ENCODE measurements around the gene DPP10. TPM values are rescaled to one million over a fixed set of nuclear protein-coding genes. Genes with fewer than 3 reads are reported as not detected.

Gene DPP10
- total RNA-seq, 1 experiment from 2014 or later, result not detected

DNA sequence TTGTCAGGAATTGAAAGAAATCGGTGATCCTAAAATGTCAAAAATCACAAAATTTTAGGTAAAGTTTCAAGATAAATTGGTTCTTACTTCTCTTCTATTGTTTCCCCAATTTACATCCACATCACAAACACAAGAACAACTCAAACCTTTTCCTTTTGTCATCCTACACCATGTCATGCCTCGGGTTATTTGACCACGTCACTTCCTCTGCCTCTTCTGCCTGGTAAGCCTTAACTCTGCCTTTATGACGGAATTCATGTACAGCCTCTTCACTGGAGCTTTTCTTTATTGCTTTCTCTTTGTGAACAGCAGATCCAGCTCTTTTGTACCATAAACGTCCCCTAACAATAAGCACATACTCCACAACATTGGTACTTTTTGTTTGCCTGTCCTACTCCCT is 258.0 kb downstream of the DPP10 start:
- DNase-seq (ENCODE audit: low read depth, low spot score), result no peak
- TF ChIP-seq POLR2AphosphoS5 (IDR thresholded peaks at IDR 0.05; ENCODE audit: low read depth, low read length) (no peak), SIN3A (IDR thresholded peaks at IDR 0.05; ENCODE audit: borderline replicate concordance, insufficient read depth, low read depth, low read length) (no peak), TCF7L2 (IDR thresholded peaks at IDR 0.05; ENCODE audit: low read depth, low read length) (no peak)
- TF ChIP-seq, protein P1, sequence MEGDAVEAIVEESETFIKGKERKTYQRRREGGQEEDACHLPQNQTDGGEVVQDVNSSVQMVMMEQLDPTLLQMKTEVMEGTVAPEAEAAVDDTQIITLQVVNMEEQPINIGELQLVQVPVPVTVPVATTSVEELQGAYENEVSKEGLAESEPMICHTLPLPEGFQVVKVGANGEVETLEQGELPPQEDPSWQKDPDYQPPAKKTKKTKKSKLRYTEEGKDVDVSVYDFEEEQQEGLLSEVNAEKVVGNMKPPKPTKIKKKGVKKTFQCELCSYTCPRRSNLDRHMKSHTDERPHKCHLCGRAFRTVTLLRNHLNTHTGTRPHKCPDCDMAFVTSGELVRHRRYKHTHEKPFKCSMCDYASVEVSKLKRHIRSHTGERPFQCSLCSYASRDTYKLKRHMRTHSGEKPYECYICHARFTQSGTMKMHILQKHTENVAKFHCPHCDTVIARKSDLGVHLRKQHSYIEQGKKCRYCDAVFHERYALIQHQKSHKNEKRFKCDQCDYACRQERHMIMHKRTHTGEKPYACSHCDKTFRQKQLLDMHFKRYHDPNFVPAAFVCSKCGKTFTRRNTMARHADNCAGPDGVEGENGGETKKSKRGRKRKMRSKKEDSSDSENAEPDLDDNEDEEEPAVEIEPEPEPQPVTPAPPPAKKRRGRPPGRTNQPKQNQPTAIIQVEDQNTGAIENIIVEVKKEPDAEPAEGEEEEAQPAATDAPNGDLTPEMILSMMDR (IDR thresholded peaks at IDR 0.05), result no peak
- TF ChIP-seq, protein P2, sequence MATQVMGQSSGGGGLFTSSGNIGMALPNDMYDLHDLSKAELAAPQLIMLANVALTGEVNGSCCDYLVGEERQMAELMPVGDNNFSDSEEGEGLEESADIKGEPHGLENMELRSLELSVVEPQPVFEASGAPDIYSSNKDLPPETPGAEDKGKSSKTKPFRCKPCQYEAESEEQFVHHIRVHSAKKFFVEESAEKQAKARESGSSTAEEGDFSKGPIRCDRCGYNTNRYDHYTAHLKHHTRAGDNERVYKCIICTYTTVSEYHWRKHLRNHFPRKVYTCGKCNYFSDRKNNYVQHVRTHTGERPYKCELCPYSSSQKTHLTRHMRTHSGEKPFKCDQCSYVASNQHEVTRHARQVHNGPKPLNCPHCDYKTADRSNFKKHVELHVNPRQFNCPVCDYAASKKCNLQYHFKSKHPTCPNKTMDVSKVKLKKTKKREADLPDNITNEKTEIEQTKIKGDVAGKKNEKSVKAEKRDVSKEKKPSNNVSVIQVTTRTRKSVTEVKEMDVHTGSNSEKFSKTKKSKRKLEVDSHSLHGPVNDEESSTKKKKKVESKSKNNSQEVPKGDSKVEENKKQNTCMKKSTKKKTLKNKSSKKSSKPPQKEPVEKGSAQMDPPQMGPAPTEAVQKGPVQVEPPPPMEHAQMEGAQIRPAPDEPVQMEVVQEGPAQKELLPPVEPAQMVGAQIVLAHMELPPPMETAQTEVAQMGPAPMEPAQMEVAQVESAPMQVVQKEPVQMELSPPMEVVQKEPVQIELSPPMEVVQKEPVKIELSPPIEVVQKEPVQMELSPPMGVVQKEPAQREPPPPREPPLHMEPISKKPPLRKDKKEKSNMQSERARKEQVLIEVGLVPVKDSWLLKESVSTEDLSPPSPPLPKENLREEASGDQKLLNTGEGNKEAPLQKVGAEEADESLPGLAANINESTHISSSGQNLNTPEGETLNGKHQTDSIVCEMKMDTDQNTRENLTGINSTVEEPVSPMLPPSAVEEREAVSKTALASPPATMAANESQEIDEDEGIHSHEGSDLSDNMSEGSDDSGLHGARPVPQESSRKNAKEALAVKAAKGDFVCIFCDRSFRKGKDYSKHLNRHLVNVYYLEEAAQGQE (IDR thresholded peaks at IDR 0.05; ENCODE audit: insufficient read depth in 1 of 2, low read depth in 2 of 2, low read length in 1 of 2), result no peak
- intact Hi-C loops (cut with micrococcal nuclease; ENCODE audit: unreplicated experiment), result no loop called here
- ATAC-seq, result no peak
- Histone ChIP-seq H3K4me3 (ENCODE audit: low read depth in 2 of 2, low read length in 2 of 2) (no peak overlapping the region), H3K27me3 (ENCODE audit: control insufficient read depth, insufficient read depth, low read length) (no peaks in the 10 kb centered on the region), H3K36me3 (ENCODE audit: control insufficient read depth, insufficient read depth, low read length) (no peaks in the 10 kb centered on the region), H3K4me1 (ENCODE audit: control insufficient read depth, insufficient read depth, low read length) (no peaks in the 10 kb centered on the region), H3K27ac (ENCODE audit: low read length) (no peak overlapping the region), H3K9me3 (ENCODE audit: control insufficient read depth, insufficient read depth, low read depth, low read length) (no peaks in the 10 kb centered on the region)
- ChIA-PET POLR2A (no interaction called here), CTCF (no interaction called here)
- in situ Hi-C loops (cut with HindIII; ENCODE audit: low pct_unique_long_range_greater_than_20kb, low sequenced_read_pairs), result no loop called here
- no TSS peak for BruUV-seq (replicated peaks)

DNA sequence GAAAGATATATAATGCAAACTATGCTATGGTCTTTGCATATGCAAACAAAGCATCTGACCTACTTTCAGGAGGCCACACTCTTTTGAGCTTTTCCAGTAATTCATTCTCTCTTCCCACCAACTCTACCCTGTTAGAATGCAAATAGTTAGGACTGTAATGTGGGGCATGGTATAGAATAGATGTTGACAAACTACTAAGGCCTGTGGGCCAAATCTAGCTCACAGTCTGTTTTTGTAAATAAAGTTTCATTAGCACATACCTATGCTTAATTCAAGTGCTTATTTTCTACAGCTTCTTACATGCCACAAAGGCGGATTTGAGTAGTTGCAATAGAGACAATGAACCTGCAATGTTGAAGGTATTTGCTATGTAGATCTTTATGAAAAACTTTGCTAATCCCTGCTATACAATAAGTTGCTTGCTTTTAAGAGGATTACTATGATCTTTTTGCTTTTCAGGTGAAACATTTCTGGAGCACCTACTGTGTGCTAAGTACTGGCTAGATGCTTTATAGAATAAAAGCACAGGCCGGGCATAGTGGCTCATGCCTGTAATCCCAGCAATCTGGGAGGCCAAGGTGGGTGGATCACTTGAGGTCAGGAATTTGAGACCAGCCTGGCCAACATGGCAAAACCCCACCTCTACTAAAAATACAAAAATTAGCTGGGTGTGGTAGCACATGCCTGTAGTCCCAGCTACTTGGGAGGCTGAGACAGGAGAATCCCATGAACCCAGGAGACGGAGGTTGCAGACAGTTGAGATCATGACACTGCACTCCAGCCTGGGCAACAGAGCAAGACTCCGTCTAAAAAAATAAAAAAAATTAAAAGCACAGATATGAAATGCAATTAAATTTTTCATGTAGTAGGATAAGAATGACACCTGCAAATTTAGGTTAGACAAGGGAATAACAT is 267.8 kb downstream of the DPP10 start:
- ATAC-seq (no peak), DNase-seq (ENCODE audit: low read depth, low spot score) (no peak)
- Histone ChIP-seq H3K27me3 (ENCODE audit: control insufficient read depth, insufficient read depth, low read length) (no peaks in the 10 kb centered on the region), H3K9me3 (ENCODE audit: control insufficient read depth, insufficient read depth, low read depth, low read length) (no peaks in the 10 kb centered on the region), H3K27ac (ENCODE audit: low read length) (no peak overlapping the region), H3K36me3 (ENCODE audit: control insufficient read depth, insufficient read depth, low read length) (no peaks in the 10 kb centered on the region), H3K4me3 (ENCODE audit: low read depth in 2 of 2, low read length in 2 of 2) (no peak overlapping the region), H3K4me1 (ENCODE audit: control insufficient read depth, insufficient read depth, low read length) (no peaks in the 10 kb centered on the region)
- ChIA-PET POLR2A (interaction anchor here (0.6 kb wide), 1 partner anchor 801 kb away, joined by 10 read pairs; no protein-coding TSS in a partner anchor), CTCF (no interaction called here)
- TF ChIP-seq TCF7L2 (IDR thresholded peaks at IDR 0.05; ENCODE audit: low read depth, low read length) (no peak), POLR2AphosphoS5 (IDR thresholded peaks at IDR 0.05; ENCODE audit: low read depth, low read length) (no peak), SIN3A (IDR thresholded peaks at IDR 0.05; ENCODE audit: borderline replicate concordance, insufficient read depth, low read depth, low read length) (no peak)
- TF ChIP-seq, protein P2 (IDR thresholded peaks at IDR 0.05; ENCODE audit: insufficient read depth in 1 of 2, low read depth in 2 of 2, low read length in 1 of 2), result no peak
- TF ChIP-seq, protein P1 (IDR thresholded peaks at IDR 0.05), result no peak
- in situ Hi-C loops (cut with HindIII; ENCODE audit: low pct_unique_long_range_greater_than_20kb, low sequenced_read_pairs) (no loop called here), intact Hi-C loops (cut with micrococcal nuclease; ENCODE audit: unreplicated experiment) (no loop called here)
- no TSS peak for BruUV-seq (replicated peaks)
